ENCODE data around the gene ADCK1.

The ADCK1 gene

GRCh38 chr14:77859934-77860570, 60.1 kb downstream of the ADCK1 start:
- no peak overlapping the region for H3K27ac ChIP-seq (ENCODE audit: extremely low read depth, low read depth, low read length)
- no peaks in the 10 kb centered on the region for H3K9me3 ChIP-seq (ENCODE audit: control insufficient read depth, insufficient read depth, low read depth, low read length)
- no peaks in the 10 kb centered on the region for H3K36me3 ChIP-seq (ENCODE audit: control insufficient read depth in 2 of 2, insufficient read depth in 1 of 2, low read length in 2 of 2)
- ChIA-PET POLR2A (interaction anchor here (0.6 kb wide), 1 partner anchor 452 kb away, joined by 7 read pairs; no protein-coding TSS in a partner anchor), CTCF (interaction anchor here (0.6 to 1.5 kb wide), 2 partner anchors 17 to 278 kb away, joined by 3 to 4 read pairs; no protein-coding TSS in a partner anchor)
- no peaks in the 10 kb centered on the region for H3K4me1 ChIP-seq (ENCODE audit: control insufficient read depth, insufficient read depth, low read length)
- TF ChIP-seq ZNF148 (tag by site-specific recombination; IDR thresholded peaks at IDR 0.05; ENCODE audit: borderline replicate concordance) (no peak), ZNF223 (tag by site-specific recombination; IDR thresholded peaks at IDR 0.05) (no peak)
- no peak overlapping the region for H3K4me3 ChIP-seq (ENCODE audit: low read depth, low read length)

- no peak overlapping the region for H3K4me3 ChIP-seq (ENCODE audit: low read depth, low read length)
- no peak overlapping the region for H3K27ac ChIP-seq (ENCODE audit: extremely low read depth, low read depth, low read length)
- no peaks in the 10 kb centered on the region for H3K4me1 ChIP-seq (ENCODE audit: control insufficient read depth, insufficient read depth, low read length)
- ChIA-PET CTCF (interaction anchor here (0.6 to 2.6 kb wide), 12 partner anchors 8 to 1107 kb away, joined by 3 to 8 read pairs (median 3); no protein-coding TSS in a partner anchor), POLR2A (no interaction called here)
- no peaks in the 10 kb centered on the region for H3K36me3 ChIP-seq (ENCODE audit: control insufficient read depth in 2 of 2, insufficient read depth in 1 of 2, low read length in 2 of 2)
- H3K9me3 ChIP-seq (ENCODE audit: control insufficient read depth, insufficient read depth, low read depth, low read length): no peaks in the 10 kb centered on the region
- no peak for TF ChIP-seq TRIM28 (IDR thresholded peaks at IDR 0.05; ENCODE audit: borderline replicate concordance, low read length)
- TF ChIP-seq ZBTB44 (tag by site-specific recombination; IDR thresholded peaks at IDR 0.05): no peak
- TF ChIP-seq YY2 (tag by site-specific recombination; IDR thresholded peaks at IDR 0.05): no peak
- no peak for TF ChIP-seq ZNF433 (tag by site-specific recombination; IDR thresholded peaks at IDR 0.05; ENCODE audit: low read depth)
- TF ChIP-seq ZNF777 (tag by site-specific recombination; IDR thresholded peaks at IDR 0.05; ENCODE audit: borderline replicate concordance): no peak
- no peak for TF ChIP-seq HIC1 (tag by site-specific recombination; IDR thresholded peaks at IDR 0.05)
- peak; percentile 91 for TF ChIP-seq ZFHX2 (tag by site-specific recombination; conservative IDR thresholded peaks at IDR 0.05)
- peak; percentile 84; the same call in 1 of the 2 replicates for TF ChIP-seq EGR2 (tag by site-specific recombination; IDR thresholded peaks at IDR 0.05; ENCODE audit: low read depth)
- no peak for TF ChIP-seq ZNF114 (tag by site-specific recombination; IDR thresholded peaks at IDR 0.05)
Measured at GRCh38 chr14:77861201-77861600, 61.3 kb downstream of the ADCK1 start.

- H3K4me3 ChIP-seq (ENCODE audit: low read depth, low read length): no peak overlapping the region
- no peaks in the 10 kb centered on the region for H3K4me1 ChIP-seq (ENCODE audit: control insufficient read depth, insufficient read depth, low read length)
- H3K36me3 ChIP-seq (ENCODE audit: control insufficient read depth in 2 of 2, insufficient read depth in 1 of 2, low read length in 2 of 2): no peaks in the 10 kb centered on the region
- TF ChIP-seq ZNF223 (tag by site-specific recombination; IDR thresholded peaks at IDR 0.05) (no peak), ZNF2 (tag by site-specific recombination; IDR thresholded peaks at IDR 0.05) (0 out of 2 replicates have a peak, but pooled peaks have one; percentile 21), ZNF792 (tag by site-specific recombination; IDR thresholded peaks at IDR 0.05) (no peak), ZNF654 (tag by site-specific recombination; IDR thresholded peaks at IDR 0.05; ENCODE audit: low read depth) (peak; percentile 57), CTCF (tag by site-specific recombination; IDR thresholded peaks at IDR 0.05) (peak; percentile 66; the same call in 1 of the 2 replicates), GLIS2 (tag by site-specific recombination; IDR thresholded peaks at IDR 0.05) (peak; percentile 38; the same call in 1 of the 2 replicates), ZNF449 (tag by site-specific recombination; IDR thresholded peaks at IDR 0.05) (no peak)
- no peak overlapping the region for H3K27ac ChIP-seq (ENCODE audit: extremely low read depth, low read depth, low read length)
- no peaks in the 10 kb centered on the region for H3K9me3 ChIP-seq (ENCODE audit: control insufficient read depth, insufficient read depth, low read depth, low read length)
- ChIA-PET POLR2A (no interaction called here), CTCF (interaction anchor here (0.5 to 2.6 kb wide), 18 partner anchors 9 to 1106 kb away, joined by 3 to 8 read pairs (median 3); partner anchors contain the start of gene ADCK1)
Measured at GRCh38 chr14:77862154-77862786, 62.4 kb downstream of the ADCK1 start.

Measured in HEK293 (cell line).